ENCODE data around the gene NDRG4. TPM values are rescaled to one million over a fixed set of nuclear protein-coding genes. Genes with fewer than 3 reads are reported as not detected.

NDRG4 gene
- total and polyA plus RNA-seq, 2 donors (not counting 1 experiment from before 2014, with no cell fraction given): 0.96 to 1.1 TPM

GRCh38 chr16:58551496-58551895 lies 51.6 kb downstream of the NDRG4 start:
- H3K27me3 Mint-ChIP-seq: no peaks in the 10 kb centered on the region
- ChIA-PET CTCF (no interaction called here), POLR2A (no interaction called here)
- H3K27ac Mint-ChIP-seq: no peak overlapping the region
- Histone ChIP-seq H3K4me3 (ENCODE audit: control extremely low read depth in 1 of 5, extremely low read depth in 1 of 5, insufficient read depth in 1 of 5, low read depth in 2 of 5, low read length in 4 of 5) (no peak overlapping the region), H2AFZ (ENCODE audit: insufficient read depth, low read depth, low read length, poor library complexity, severe bottlenecking) (no peak overlapping the region), H3K4me1 (ENCODE audit: control insufficient read depth in 2 of 2, insufficient read depth in 2 of 2, low read length in 2 of 2) (no peaks in the 10 kb centered on the region), H3K27me3 (replicated peaks in 1 of 4; ENCODE audit: control extremely low read depth in 1 of 4, control insufficient read depth in 3 of 4, insufficient read depth in 4 of 4, low read length in 3 of 4) (no peaks in the 10 kb centered on the region), H3K79me2 (ENCODE audit: control insufficient read depth, insufficient read depth, low read length) (peaks cover 22% of the 10 kb centered on the region), H3K36me3 (replicated peaks in 1 of 2; ENCODE audit: control extremely low read depth in 1 of 2, control insufficient read depth in 1 of 2, extremely low read depth in 1 of 2, insufficient read depth in 2 of 2, low read length in 1 of 2) (peaks cover 5 to 96% of the 10 kb centered on the region in 2 experiments), H4K20me1 (ENCODE audit: control insufficient read depth, insufficient read depth, low read length, poor library complexity, severe bottlenecking) (peaks cover 5% of the 10 kb centered on the region), H3K27ac (ENCODE audit: low read length in 2 of 2) (no peak overlapping the region), H3K4me2 (replicated peaks; ENCODE audit: low read depth, low read length, poor library complexity, severe bottlenecking) (no peak overlapping the region), H3K9ac (ENCODE audit: low read length) (no peak overlapping the region), H3K9me3 (ENCODE audit: control extremely low read depth in 1 of 3, control insufficient read depth in 2 of 3, insufficient read depth in 1 of 3, low read length in 2 of 3) (no peaks in the 10 kb centered on the region)
- TF ChIP-seq CTCF (IDR thresholded peaks at IDR 0.05) (no peak), EZH2 (IDR thresholded peaks at IDR 0.05; ENCODE audit: borderline replicate concordance, insufficient read depth, low read depth, low read length, poor library complexity, severe bottlenecking) (no peak)
- DNase-seq (no peak), ATAC-seq (ENCODE audit: low read depth) (no peak)
- WGBS (ENCODE audit: insufficient coverage): no CpG with 5 or more reads among the region's 3 CpGs
- H3K4me1 Mint-ChIP-seq: no peaks in the 10 kb centered on the region
- no peak overlapping the region for H3K4me3 Mint-ChIP-seq
- H3K9me3 Mint-ChIP-seq (ENCODE audit: insufficient read depth): no peaks in the 10 kb centered on the region
- intact Hi-C loops (cut with micrococcal nuclease): no loop called here

GRCh38 chr16:58556678-58557077 lies 56.7 kb downstream of the NDRG4 start:
- H3K27ac ChIP-seq (ENCODE audit: low read length in 2 of 2): no peak overlapping the region
- ChIA-PET CTCF (no interaction called here), POLR2A (no interaction called here)
- peaks cover 33% of the 10 kb centered on the region for H3K79me2 ChIP-seq (ENCODE audit: control insufficient read depth, insufficient read depth, low read length)
- H3K9me3 ChIP-seq (ENCODE audit: control extremely low read depth in 1 of 3, control insufficient read depth in 2 of 3, insufficient read depth in 1 of 3, low read length in 2 of 3): no peaks in the 10 kb centered on the region
- Mint-ChIP-seq H3K27me3 (no peaks in the 10 kb centered on the region), H3K4me1 (no peaks in the 10 kb centered on the region), H3K27ac (no peak overlapping the region), H3K9me3 (ENCODE audit: insufficient read depth) (no peaks in the 10 kb centered on the region), H3K4me3 (no peak overlapping the region)
- no peak overlapping the region for H2AFZ ChIP-seq (ENCODE audit: insufficient read depth, low read depth, low read length, poor library complexity, severe bottlenecking)
- H3K9ac ChIP-seq (ENCODE audit: low read length): no peak overlapping the region
- no peak for DNase-seq
- no peak overlapping the region for H3K4me2 ChIP-seq (replicated peaks; ENCODE audit: low read depth, low read length, poor library complexity, severe bottlenecking)
- H3K4me1 ChIP-seq (ENCODE audit: control insufficient read depth in 2 of 2, insufficient read depth in 2 of 2, low read length in 2 of 2): no peaks in the 10 kb centered on the region
- peaks cover 29% of the 10 kb centered on the region for H4K20me1 ChIP-seq (ENCODE audit: control insufficient read depth, insufficient read depth, low read length, poor library complexity, severe bottlenecking)
- no peaks in the 10 kb centered on the region for H3K27me3 ChIP-seq (replicated peaks in 1 of 4; ENCODE audit: control extremely low read depth in 1 of 4, control insufficient read depth in 3 of 4, insufficient read depth in 4 of 4, low read length in 3 of 4)
- TF ChIP-seq CTCF (IDR thresholded peaks at IDR 0.05): no peak
- TF ChIP-seq EZH2 (IDR thresholded peaks at IDR 0.05; ENCODE audit: borderline replicate concordance, insufficient read depth, low read depth, low read length, poor library complexity, severe bottlenecking): no peak
- H3K36me3 ChIP-seq (replicated peaks in 1 of 2; ENCODE audit: control extremely low read depth in 1 of 2, control insufficient read depth in 1 of 2, extremely low read depth in 1 of 2, insufficient read depth in 2 of 2, low read length in 1 of 2): peaks cover 15 to 90% of the 10 kb centered on the region in 2 experiments
- intact Hi-C loops (cut with micrococcal nuclease): no loop called here
- WGBS (ENCODE audit: insufficient coverage): no CpG with 5 or more reads among the region's 2 CpGs
- no peak overlapping the region for H3K4me3 ChIP-seq (ENCODE audit: control extremely low read depth in 1 of 5, extremely low read depth in 1 of 5, insufficient read depth in 1 of 5, low read depth in 2 of 5, low read length in 4 of 5)
- ATAC-seq (ENCODE audit: low read depth): no peak

Small RNA genes lying within 50 kb of the gene (small RNA-seq; reads per million reads assigned to genes)
- gene RNU6-103P (ENCODE audit: insufficient read length, low read depth, low replicate concordance) (not detected), gene SNORA46 (ENCODE audit: insufficient read length, low read depth, low replicate concordance) (379 reads per million, percentile 97 among the genes with 10 or more reads in this experiment), gene SNORA50A (ENCODE audit: insufficient read length, low read depth, low replicate concordance) (not detected)

Other genes with a start within 250 kb of the NDRG4 start
- not detected in 2 replicates for gene PRSS54, start 205.1 kb upstream of the NDRG4 start, total RNA-seq
- not detected in 2 replicates for gene PRSS54, start 205.1 kb upstream of the NDRG4 start, polyA plus RNA-seq
- gene GINS3, start 107.7 kb upstream of the NDRG4 start, total RNA-seq: 2.3 and 2.9 TPM in 2 replicates
- gene GINS3, start 107.7 kb upstream of the NDRG4 start, polyA plus RNA-seq: 1.1 TPM in 2 replicates
- 37.4 and 41.0 TPM in 2 replicates for gene SETD6, start 15.4 kb downstream of the NDRG4 start, total RNA-seq
- 24.2 and 26.5 TPM in 2 replicates for gene SETD6, start 15.4 kb downstream of the NDRG4 start, polyA plus RNA-seq
- 246 and 268 TPM in 2 replicates for gene CNOT1, start 129.7 kb downstream of the NDRG4 start, total RNA-seq
- gene CNOT1, start 129.7 kb downstream of the NDRG4 start, polyA plus RNA-seq: 211 and 374 TPM in 2 replicates
- gene SLC38A7, start 184.6 kb downstream of the NDRG4 start, total RNA-seq: 18.0 and 23.9 TPM in 2 replicates
- gene SLC38A7, start 184.6 kb downstream of the NDRG4 start, polyA plus RNA-seq: 7.9 and 8.3 TPM in 2 replicates
- 31.2 and 33.6 TPM in 2 replicates for gene GOT2, start 234.2 kb downstream of the NDRG4 start, total RNA-seq
- gene GOT2, start 234.2 kb downstream of the NDRG4 start, polyA plus RNA-seq: 15.8 and 16.0 TPM in 2 replicates